ENCODE measurements around the gene KEAP1. TPM values are rescaled to one million over a fixed set of nuclear protein-coding genes. Genes with fewer than 3 reads are reported as not detected.

KEAP1 gene
- total and polyA plus RNA-seq, 9 of the 15 experiments (the other 6 are each of a cell fraction or from before 2014, with no cell fraction given): 2.1 to 95.6 (median 64.3) TPM

GRCh38 chr19:10502524-10503001 is 593 bp downstream of the KEAP1 start (continued):
- TF ChIP-seq RREB1 (CRISPR knock-in tag; IDR thresholded peaks at IDR 0.05) (0 out of 2 replicates have a peak, but pooled peaks have one; percentile 48), ZNF146 (CRISPR knock-in tag; IDR thresholded peaks at IDR 0.05; ENCODE audit: unreplicated experiment) (no peak), ZNF384 (IDR thresholded peaks at IDR 0.05; ENCODE audit: low read depth, low read length) (no peak), KDM2B (CRISPR knock-in tag; IDR thresholded peaks at IDR 0.05) (peak; percentile 44; the same call in 1 of the 2 replicates), POLR2A (conservative IDR thresholded peaks at IDR 0.05) (peak; percentile 75; the same call in 1 of the 2 replicates), ZNF583 (CRISPR knock-in tag; IDR thresholded peaks at IDR 0.05) (no peak), TRIM24 (IDR thresholded peaks at IDR 0.05) (no peak), ZNF316 (IDR thresholded peaks at IDR 0.05) (peak; percentile 84), UBTF (IDR thresholded peaks at IDR 0.05; ENCODE audit: borderline replicate concordance in 1 of 2, low read depth in 2 of 2, low read length in 2 of 2) (peak in 1 of 2 experiments; percentile 81; a peak in 2 of 4 replicates), ILK (tag; IDR thresholded peaks at IDR 0.05; ENCODE audit: borderline replicate concordance, low read depth) (no peak), FUS (optimal IDR thresholded peaks at IDR 0.05; ENCODE audit: low read depth, low read length) (peak; percentile 65), POLR2H (tag; IDR thresholded peaks at IDR 0.05; ENCODE audit: low read depth) (peak; percentile 82), ZNF23 (CRISPR knock-in tag; IDR thresholded peaks at IDR 0.05) (no peak), TAF9B (IDR thresholded peaks at IDR 0.05; ENCODE audit: partially characterized antibody) (peak; percentile 63), E2F4 (CRISPR knock-in tag; IDR thresholded peaks at IDR 0.05; ENCODE audit: low read depth) (no peak), HMGN3 (IDR thresholded peaks at IDR 0.05; ENCODE audit: borderline replicate concordance, extremely low read depth, insufficient read length, low read depth, low read length) (peak; percentile 97), VEZF1 (CRISPR knock-in tag; IDR thresholded peaks at IDR 0.05) (peak; percentile 89), ESRRA (IDR thresholded peaks at IDR 0.05; ENCODE audit: borderline replicate concordance, low read depth) (peak; percentile 65; the same call in 1 of the 2 replicates)

Measured in K562 (cell line).